NCI-H748 (cell line): ENCODE results near the gene DNAH7.

ENCODE experiments used
- DNase-seq: peaks from one replicate; lab custom pipeline; 2025; ENCODE audit not compliant: unreplicated experiment; lab: John Stamatoyannopoulos, UW

The DNAH7 gene

GRCh38 chr2:196079052-196079451 is 10.4 kb upstream of the DNAH7 start:
- DNase-seq, result no peak

DNA sequence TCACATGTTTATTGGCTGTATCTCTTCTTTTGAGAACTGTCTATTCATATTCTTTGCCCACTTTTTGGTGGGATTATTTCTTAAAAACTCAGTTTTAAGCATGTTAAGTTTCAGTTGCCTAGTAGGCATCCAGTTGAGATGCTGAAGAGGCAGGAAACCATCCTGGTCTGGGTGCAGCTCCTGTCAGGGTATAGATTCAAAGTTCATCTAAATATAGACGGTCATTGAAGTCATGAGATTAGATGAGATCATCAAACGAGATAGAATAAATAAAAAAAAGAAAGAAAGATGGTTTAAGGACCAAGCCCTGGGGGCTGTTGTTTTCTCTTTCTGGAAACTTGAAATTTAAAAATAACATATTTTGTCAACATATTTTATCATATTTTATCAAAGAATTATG is 9.2 kb upstream of the DNAH7 start:
- DNase-seq, result no peak

GRCh38 chr2:196076778-196077568 is 8.3 kb upstream of the DNAH7 start:
- DNase-seq, result no peak

GRCh38 chr2:196075196-196075595 is 6.6 kb upstream of the DNAH7 start:
- no peak for DNase-seq

GRCh38 chr2:196074631-196075030 is 6.0 kb upstream of the DNAH7 start:
- no peak for DNase-seq

- no peak for DNase-seq
These were observed 4.9 kb upstream of the DNAH7 start for GRCh38 chr2:196073521-196073920.

- DNase-seq, result no peak
These were observed 1.6 kb downstream of the DNAH7 start for GRCh38 chr2:196067088-196067382.

DNA sequence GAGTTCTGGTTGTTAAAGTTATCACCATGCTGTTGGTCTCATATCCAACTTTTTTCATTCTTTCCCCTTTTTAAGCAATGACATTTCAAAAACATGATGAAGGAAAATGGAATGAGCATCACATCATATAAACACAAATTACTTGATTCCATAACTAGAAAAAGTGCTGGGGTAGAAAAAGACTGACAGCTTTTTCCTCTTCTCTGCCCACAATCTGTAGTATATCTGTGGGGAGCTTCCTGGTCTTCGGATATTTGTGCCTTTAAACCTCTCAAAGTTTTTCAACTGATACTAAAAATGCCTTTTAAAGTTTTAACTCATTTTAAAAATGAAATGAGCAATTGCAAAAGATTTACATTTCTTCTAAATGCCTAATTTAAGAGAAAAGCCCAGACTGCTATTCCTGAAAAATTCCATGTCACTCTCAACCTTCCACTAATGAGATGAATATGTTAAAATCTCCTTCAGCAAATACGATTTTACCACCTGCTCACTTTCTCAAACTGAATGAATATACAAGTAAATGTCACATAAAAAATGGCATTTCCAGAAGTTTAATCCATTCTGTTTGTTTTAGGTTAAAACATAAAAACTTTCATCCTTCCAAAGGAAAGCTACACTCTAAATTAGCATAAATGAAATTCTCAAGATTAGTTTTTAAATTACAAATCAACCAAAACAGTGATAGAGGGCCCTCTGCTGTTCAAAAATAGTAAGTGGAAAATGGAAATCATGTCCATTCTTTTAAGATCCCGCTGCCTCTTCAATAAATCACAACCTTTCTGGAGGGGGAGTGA is 2.1 kb downstream of the DNAH7 start:
- peak; percentile 67 for DNase-seq

DNA sequence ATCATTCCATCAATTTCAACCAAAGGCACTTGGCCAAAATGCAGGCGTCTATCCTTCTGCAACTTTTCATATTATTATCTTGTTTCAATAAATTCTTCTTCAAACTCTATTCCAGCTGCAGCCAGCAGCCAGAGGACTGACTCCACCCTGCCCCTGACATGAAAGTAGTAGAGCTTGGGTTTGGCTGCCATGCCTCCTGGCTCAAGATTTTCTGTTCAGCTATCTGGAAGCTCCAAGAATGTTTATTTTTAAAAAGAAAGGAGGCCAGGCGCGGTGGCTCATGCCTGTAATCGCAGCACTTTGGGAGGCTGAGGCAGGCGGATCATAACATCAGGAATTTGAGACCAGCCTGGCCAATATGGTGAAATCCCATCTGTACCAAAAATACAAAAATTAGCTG is 4.9 kb downstream of the DNAH7 start:
- no peak for DNase-seq

DNA sequence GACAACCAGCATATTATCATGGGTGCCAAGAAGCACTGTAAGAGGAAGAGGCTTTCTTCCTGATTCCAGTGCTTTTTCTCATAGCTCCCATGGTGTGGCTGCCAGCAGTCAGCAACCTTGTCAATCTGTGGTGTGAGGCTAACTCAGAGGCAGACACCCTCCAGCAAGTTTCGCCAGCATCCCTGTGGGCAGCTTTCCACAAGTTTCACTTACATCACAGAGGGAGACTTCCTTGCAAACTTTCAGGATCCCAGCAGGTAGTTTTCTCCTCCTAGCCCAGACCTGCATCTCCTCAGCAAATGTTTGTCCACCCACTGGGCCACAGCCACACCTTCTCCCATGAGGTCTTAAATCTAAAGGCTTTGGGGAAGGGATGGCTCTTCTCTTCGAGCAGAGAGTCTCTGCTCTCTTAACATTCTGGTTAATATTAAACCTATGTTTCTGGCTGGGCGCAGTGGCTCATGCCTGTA is 9.1 kb downstream of the DNAH7 start:
- no peak for DNase-seq

- DNase-seq, result no peak
These were observed 14.0 kb downstream of the DNAH7 start for GRCh38 chr2:196054631-196055030.

GRCh38 chr2:196046123-196046917 is 22.3 kb downstream of the DNAH7 start:
- no peak for DNase-seq

DNA sequence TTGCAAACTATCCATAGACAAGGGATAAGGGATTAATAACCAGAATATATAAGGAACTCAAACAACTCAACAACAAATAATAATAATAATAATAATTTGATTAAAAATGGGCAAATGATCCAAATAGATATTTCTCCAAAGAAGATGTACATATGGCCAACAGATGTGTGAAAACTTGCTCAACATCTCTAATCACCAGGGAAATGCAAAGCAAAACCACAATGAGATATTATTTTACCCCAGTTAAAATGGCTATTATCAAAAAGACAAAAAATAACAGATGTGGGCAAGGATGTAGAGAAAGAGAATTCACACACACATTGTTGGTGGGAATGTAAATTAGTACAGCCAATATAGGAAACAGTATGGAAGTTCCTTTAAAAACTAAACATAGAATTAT is 26.9 kb downstream of the DNAH7 start:
- DNase-seq, result no peak

DNA sequence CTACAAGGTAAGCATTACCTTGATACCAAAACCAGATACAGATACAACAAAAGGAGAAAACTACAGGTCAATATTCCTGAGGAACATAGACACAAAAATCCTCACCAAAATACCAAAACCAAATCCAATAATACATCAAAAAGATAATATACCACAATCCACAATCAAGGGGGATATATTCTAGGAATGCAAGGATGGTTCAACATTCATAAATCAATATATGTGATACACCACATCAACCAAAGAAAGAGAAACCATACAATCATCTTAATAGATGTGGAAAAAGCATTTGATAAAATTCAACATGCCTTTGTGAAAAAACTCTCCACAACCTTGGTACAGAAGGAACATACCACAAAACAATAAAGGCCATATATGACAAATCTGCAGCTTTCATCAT is 28.4 kb downstream of the DNAH7 start:
- no peak for DNase-seq

- DNase-seq, result no peak
These were observed 32.2 kb downstream of the DNAH7 start for GRCh38 chr2:196036442-196036841.

DNA sequence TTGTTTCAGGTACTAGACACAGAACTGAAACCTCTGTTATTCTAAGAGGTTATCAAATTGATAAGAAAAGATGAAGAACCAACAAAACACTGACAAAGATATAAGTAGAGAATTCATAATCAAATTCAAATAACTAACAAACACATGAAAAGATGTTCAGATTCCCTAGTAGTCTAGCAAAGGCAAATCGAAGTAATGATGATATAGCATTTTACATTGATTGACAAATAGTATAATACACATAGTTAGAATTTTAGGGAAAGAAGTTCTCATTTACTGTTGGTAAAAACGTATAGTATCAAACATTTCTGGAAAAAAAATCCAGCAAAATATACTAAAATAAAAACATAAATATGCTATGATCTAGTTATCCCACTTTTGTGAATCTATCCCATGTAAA is 50.6 kb downstream of the DNAH7 start:
- no peak for DNase-seq

- DNase-seq, result no peak
These were observed 56.3 kb downstream of the DNAH7 start for GRCh38 chr2:196012314-196012713.

GRCh38 chr2:196000551-196000950 is 68.1 kb downstream of the DNAH7 start:
- no peak for DNase-seq

DNA sequence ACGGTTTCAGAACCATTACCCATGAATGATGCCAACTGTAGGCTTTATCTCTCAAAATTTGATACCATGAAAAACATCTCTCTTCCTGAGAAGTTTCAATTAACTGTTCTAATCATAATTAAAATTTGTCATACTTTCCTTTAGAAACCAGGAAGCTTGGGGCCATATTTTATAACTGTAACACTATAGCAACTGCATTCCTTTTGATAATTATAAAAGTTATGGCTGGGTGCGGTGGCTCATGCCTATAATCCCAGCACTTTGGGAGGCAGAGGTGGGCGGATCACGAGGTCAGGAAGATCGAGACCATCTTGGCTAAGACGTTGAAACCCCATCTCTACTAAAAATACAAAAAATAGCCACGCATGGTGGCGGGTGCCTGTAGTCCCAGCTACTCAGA is 70.6 kb downstream of the DNAH7 start:
- no peak for DNase-seq

- no peak for DNase-seq
These were observed 73.1 kb downstream of the DNAH7 start for GRCh38 chr2:195995499-195995898.

GRCh38 chr2:195993623-195994022 is 75.0 kb downstream of the DNAH7 start:
- no peak for DNase-seq

- no peak for DNase-seq
These were observed 82.9 kb downstream of the DNAH7 start for GRCh38 chr2:195985741-195986140.
